HepG2 (cell line): ENCODE results near the gene IRF2.

ENCODE experiments used
- CBX2 ChIP-seq, 2 experiments: fragments of 200-600 bp in 1 of 2; sonication (generic); formaldehyde crosslinking in 1 of 2; IDR thresholded peaks; 2 replicates each; pipeline versions ENCODE4 v1.7.0 to v1.8.1; 2018 to 2022; ENCODE audit warnings: low read depth in 2 of 2, low read length in 1 of 2, mild to moderate bottlenecking in 1 of 2, missing genetic modification reagents in 1 of 2
- EP300 ChIP-seq, 3 experiments: sonication (generic) in 1 of 3; formaldehyde crosslinking in 1 of 3; IDR thresholded peaks; 2 replicates each; pipeline versions ENCODE4 v1.5.1 to v1.6.1; 2011 to 2020; ENCODE audit warnings: low read depth in 2 of 3, low read length in 2 of 3, borderline replicate concordance in 1 of 3, improper control_type of control experiment in 1 of 3, mild to moderate bottlenecking in 1 of 3, missing genetic modification reagents in 1 of 3, moderate library complexity in 1 of 3
- FIP1L1 ChIP-seq: fragments of 200-400 bp; formaldehyde crosslinking; IDR thresholded peaks from 2 replicates; pipeline ENCODE4 v1.6.1; 2018; ENCODE audit warnings: low read depth, mild to moderate bottlenecking, low read length, moderate library complexity, borderline replicate concordance; ENCODE audit not compliant: insufficient read depth
- POLR2A ChIP-seq, 2 experiments: IDR thresholded peaks; 2 replicates each; pipeline ENCODE4 v1.6.1; 2011; ENCODE audit warnings: low read depth in 2 of 2, low read length in 2 of 2, mild to moderate bottlenecking in 1 of 2, moderate library complexity in 1 of 2; ENCODE audit not compliant: insufficient read depth in 1 of 2
- RFX5 ChIP-seq: IDR thresholded peaks from 2 replicates; pipeline ENCODE4 v1.6.1; 2011; ENCODE audit warnings: low read depth, low read length, improper control_type of control experiment
- ZNF383 ChIP-seq: sonication (generic); formaldehyde crosslinking; IDR thresholded peaks from 2 replicates; pipeline ENCODE4 v1.4.0; 2020; ENCODE audit warnings: missing genetic modification reagents, mild to moderate bottlenecking, borderline replicate concordance

GRCh38 chr4:184453365-184454160, 20.8 kb downstream of the IRF2 start:
- TF ChIP-seq FIP1L1 (no peak), EP300 (IDR thresholded peaks at IDR 0.05; ENCODE audit: low read depth in 2 of 2, low read length in 2 of 2) (no peak), EP300 (CRISPR knock-in tag; IDR thresholded peaks at IDR 0.05; ENCODE audit: borderline replicate concordance) (no peak), CBX2 (IDR thresholded peaks at IDR 0.05; ENCODE audit: low read depth, low read length) (no peak), CBX2 (CRISPR knock-in tag; IDR thresholded peaks at IDR 0.05; ENCODE audit: low read depth) (no peak), POLR2A (IDR thresholded peaks at IDR 0.05; ENCODE audit: insufficient read depth in 1 of 2, low read depth in 2 of 2, low read length in 2 of 2) (no peak), ZNF383 (CRISPR knock-in tag) (no peak), RFX5 (no peak)
